K562 (cell line): Measurements from ENCODE around the gene DEF6. TPM values are rescaled to one million over a fixed set of nuclear protein-coding genes. Genes with fewer than 3 reads are reported as not detected.
A peak's percentile ranks its signal among the peaks of the same experiment; 100 is the strongest.

Source experiments
- AFF4 ChIP-seq: sonication (generic); formaldehyde crosslinking; IDR thresholded peaks from 2 replicates; pipeline ENCODE4 v1.8.0; 2023; ENCODE audit warnings: mild to moderate bottlenecking, missing genetic modification reagents
- CEBPG ChIP-seq, 3 experiments: fragments of 200-800 bp in 1 of 3; sonication (Bioruptor generic) in 1 of 3; sonication (generic) in 1 of 3; formaldehyde crosslinking in 1 of 3; IDR thresholded peaks in 2 of 3; conservative IDR thresholded peaks in 1 of 3; 2 replicates each; pipeline versions ENCODE4 v1.6.1 to v1.8.0; 2016 to 2022; ENCODE audit warnings: missing compliant biosample characterization in 2 of 3, missing genetic modification characterization in 2 of 3, mild to moderate bottlenecking in 1 of 3, missing genetic modification reagents in 1 of 3
- CTBP1 ChIP-seq: fragments of 450-650 bp; IDR thresholded peaks from 2 replicates; pipeline ENCODE4 v1.6.1; 2016; ENCODE audit warnings: borderline replicate concordance
- MNT ChIP-seq, 2 experiments: fragments of 450-650 bp; conservative IDR thresholded peaks; 2 replicates each; pipeline ENCODE4 v1.6.1; 2017; ENCODE audit warnings: mild to moderate bottlenecking in 2 of 2, moderate library complexity in 2 of 2
- MTA3 ChIP-seq: fragments of 450-650 bp; formaldehyde crosslinking; IDR thresholded peaks from 2 replicates; pipeline ENCODE4 v1.6.1; 2017; ENCODE audit warnings: mild to moderate bottlenecking, borderline replicate concordance
- NR3C1 ChIP-seq: sonication (generic); formaldehyde crosslinking; IDR thresholded peaks from 2 replicates; pipeline ENCODE4 v1.8.1; 2022; ENCODE audit warnings: missing genetic modification reagents
- SMARCA4 ChIP-seq: fragments of 450-650 bp; IDR thresholded peaks from 2 replicates; pipeline ENCODE4 v1.6.1; 2016
- TRIM28 ChIP-seq: fragments of 450-650 bp; IDR thresholded peaks from 2 replicates; pipeline ENCODE4 v1.6.1; 2017
- ZC3H11A ChIP-seq: IDR thresholded peaks from 2 replicates; pipeline ENCODE4 v1.6.1; 2012; ENCODE audit warnings: low read depth, low read length, improper control_type of control experiment
- ZNF133 ChIP-seq: fragments of 250-450 bp; sonication (Bioruptor Pico); IDR thresholded peaks from 2 replicates; pipeline ENCODE4 v1.4.0; 2020; ENCODE audit warnings: mild to moderate bottlenecking
- ZNF316 ChIP-seq: fragments of 450-650 bp; IDR thresholded peaks from 2 replicates; pipeline ENCODE4 v1.6.1; 2016
- ZNF785 ChIP-seq: fragments of 250-450 bp; sonication (Bioruptor Pico); IDR thresholded peaks from 2 replicates; pipeline ENCODE4 v1.4.0; 2020; ENCODE audit warnings: mild to moderate bottlenecking
- polyA plus RNA-seq, 8 experiments: library from polyadenylated mRNA; depleted of rRNA in 4 of 8; stranded (reverse) in 5 of 8; unstranded in 3 of 8; fragments of >200 nt; fragmentation: Nextera tagmentation in 2 of 8; fragmentation: Illumina TruSeq in 1 of 8; extraction: Ambion mirVana in 2 of 8; extraction: Trizol in 1 of 8; gene quantifications; 2 replicates each; pipeline versions ENCODE4 v1.2.1 to v1.2.3, GENCODE V29; 2011 to 2014; ENCODE audit warnings: inconsistent platforms in 1 of 8, missing spikeins in 1 of 8
- total RNA-seq, 7 experiments: library from RNA; depleted of rRNA in 6 of 7; stranded (reverse); fragments of >200 nt in 6 of 7; fragmentation: Illumina TruSeq in 2 of 7; extraction: Trizol in 2 of 7; gene quantifications; 2 replicates each; pipeline versions ENCODE4 v1.2.1 to v1.2.3, GENCODE V29; 2011 to 2021; ENCODE audit warnings: low replicate concordance in 1 of 7
- TF ChIP-seq, protein P1 (sequence below): fragments of 450-650 bp; formaldehyde crosslinking; IDR thresholded peaks from 2 replicates; pipeline ENCODE4 v1.4.0; 2022; ENCODE audit warnings: mild to moderate bottlenecking, moderate library complexity
- TF ChIP-seq, protein P2 (sequence below): fragments of 250-450 bp; sonication (Bioruptor Pico); IDR thresholded peaks from 2 replicates; pipeline ENCODE4 v1.4.0; 2020; ENCODE audit warnings: mild to moderate bottlenecking, moderate library complexity

Gene DEF6
- total and polyA plus RNA-seq, 9 of the 15 experiments (the other 6 are each of a cell fraction or from before 2014, with no cell fraction given): 1.3 to 44.6 (median 22.7) TPM

GRCh38 chr6:35370124-35370741 lies 72.6 kb downstream of the DEF6 start (continued):
- TF ChIP-seq, protein P1, sequence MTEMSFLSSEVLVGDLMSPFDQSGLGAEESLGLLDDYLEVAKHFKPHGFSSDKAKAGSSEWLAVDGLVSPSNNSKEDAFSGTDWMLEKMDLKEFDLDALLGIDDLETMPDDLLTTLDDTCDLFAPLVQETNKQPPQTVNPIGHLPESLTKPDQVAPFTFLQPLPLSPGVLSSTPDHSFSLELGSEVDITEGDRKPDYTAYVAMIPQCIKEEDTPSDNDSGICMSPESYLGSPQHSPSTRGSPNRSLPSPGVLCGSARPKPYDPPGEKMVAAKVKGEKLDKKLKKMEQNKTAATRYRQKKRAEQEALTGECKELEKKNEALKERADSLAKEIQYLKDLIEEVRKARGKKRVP (CRISPR knock-in tag): peak; percentile 71
- TF ChIP-seq TRIM28 (no peak), MTA3 (no peak), NR3C1 (CRISPR knock-in tag) (no peak), CEBPG (CRISPR knock-in tag; IDR thresholded peaks at IDR 0.05) (peak; percentile 76; the same call in 1 of the 2 replicates), CEBPG (tag; conservative IDR thresholded peaks at IDR 0.05 in 1 of 2, IDR thresholded peaks at IDR 0.05 in 1 of 2) (peak; percentile 78 to 91), ZNF785 (CRISPR knock-in tag) (no peak), ZNF316 (no peak), ZC3H11A (no peak), AFF4 (no peak), MNT (conservative IDR thresholded peaks at IDR 0.05) (0 out of 4 replicates have a peak, but pooled peaks of 1 of the 2 experiments have one; percentile 36), SMARCA4 (peak; percentile 60; the same call in 1 of the 2 replicates), CTBP1 (peak; percentile 55), ZNF133 (CRISPR knock-in tag) (no peak)
- TF ChIP-seq, protein P2, sequence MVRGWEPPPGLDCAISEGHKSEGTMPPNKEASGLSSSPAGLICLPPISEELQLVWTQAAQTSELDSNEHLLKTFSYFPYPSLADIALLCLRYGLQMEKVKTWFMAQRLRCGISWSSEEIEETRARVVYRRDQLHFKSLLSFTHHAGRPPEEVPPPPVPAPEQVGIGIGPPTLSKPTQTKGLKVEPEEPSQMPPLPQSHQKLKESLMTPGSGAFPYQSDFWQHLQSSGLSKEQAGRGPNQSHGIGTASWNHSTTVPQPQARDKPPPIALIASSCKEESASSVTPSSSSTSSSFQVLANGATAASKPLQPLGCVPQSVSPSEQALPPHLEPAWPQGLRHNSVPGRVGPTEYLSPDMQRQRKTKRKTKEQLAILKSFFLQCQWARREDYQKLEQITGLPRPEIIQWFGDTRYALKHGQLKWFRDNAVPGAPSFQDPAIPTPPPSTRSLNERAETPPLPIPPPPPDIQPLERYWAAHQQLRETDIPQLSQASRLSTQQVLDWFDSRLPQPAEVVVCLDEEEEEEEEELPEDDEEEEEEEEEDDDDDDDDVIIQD (CRISPR knock-in tag): no peak
